ENCODE measurements around the gene TAS1R2.

The TAS1R2 gene

GRCh38 chr1:18819986-18820790, 39.3 kb downstream of the TAS1R2 start:
- DNase-seq (ENCODE audit: low read depth), result no peak

GRCh38 chr1:18819203-18819602, 40.3 kb downstream of the TAS1R2 start:
- DNase-seq (ENCODE audit: low read depth), result no peak

- DNase-seq (ENCODE audit: low read depth), result no peak
These were observed 41.5 kb downstream of the TAS1R2 start for GRCh38 chr1:18817795-18818435.

- no peak for DNase-seq (ENCODE audit: low read depth)
These were observed 42.1 kb downstream of the TAS1R2 start for GRCh38 chr1:18817316-18817715.

- no peak for DNase-seq (ENCODE audit: low read depth)
These were observed 42.7 kb downstream of the TAS1R2 start for GRCh38 chr1:18816808-18817207.

- no peak for DNase-seq (ENCODE audit: low read depth)
These were observed 44.5 kb downstream of the TAS1R2 start for GRCh38 chr1:18814874-18815531.

GRCh38 chr1:18814425-18814824, 45.0 kb downstream of the TAS1R2 start:
- no peak for DNase-seq (ENCODE audit: low read depth)

GRCh38 chr1:18812453-18812939, 47.0 kb downstream of the TAS1R2 start:
- DNase-seq (ENCODE audit: low read depth), result no peak

- DNase-seq (ENCODE audit: low read depth), result no peak
These were observed 47.6 kb downstream of the TAS1R2 start for GRCh38 chr1:18811733-18812452.

- no peak for DNase-seq (ENCODE audit: low read depth)
These were observed 49.2 kb downstream of the TAS1R2 start for GRCh38 chr1:18809953-18810899.

- DNase-seq (ENCODE audit: low read depth), result no peak
These were observed 50.9 kb downstream of the TAS1R2 start for GRCh38 chr1:18808550-18808949.

- DNase-seq (ENCODE audit: low read depth), result no peak
These were observed 52.0 kb downstream of the TAS1R2 start for GRCh38 chr1:18807334-18808063.

- DNase-seq (ENCODE audit: low read depth), result peak; percentile 27
These were observed 53.3 kb downstream of the TAS1R2 start for GRCh38 chr1:18805925-18806849.

- DNase-seq (ENCODE audit: low read depth), result no peak
These were observed 54.1 kb downstream of the TAS1R2 start for GRCh38 chr1:18805150-18805879.

GRCh38 chr1:18803851-18804250, 55.6 kb downstream of the TAS1R2 start:
- no peak for DNase-seq (ENCODE audit: low read depth)

- DNase-seq (ENCODE audit: low read depth), result no peak
These were observed 56.2 kb downstream of the TAS1R2 start for GRCh38 chr1:18803151-18803791.

GRCh38 chr1:18802231-18802630, 57.2 kb downstream of the TAS1R2 start:
- no peak for DNase-seq (ENCODE audit: low read depth)

GRCh38 chr1:18800258-18800657, 59.2 kb downstream of the TAS1R2 start:
- no peak for DNase-seq (ENCODE audit: low read depth)

Data from GM04503 (cell line).